ENCODE results near the gene BCORL1. TPM values are rescaled to one million over a fixed set of nuclear protein-coding genes. Genes with fewer than 3 reads are reported as not detected.

BCORL1 gene
- total RNA-seq, 1 donor from 2014 or later, result 40.9 TPM

DNA sequence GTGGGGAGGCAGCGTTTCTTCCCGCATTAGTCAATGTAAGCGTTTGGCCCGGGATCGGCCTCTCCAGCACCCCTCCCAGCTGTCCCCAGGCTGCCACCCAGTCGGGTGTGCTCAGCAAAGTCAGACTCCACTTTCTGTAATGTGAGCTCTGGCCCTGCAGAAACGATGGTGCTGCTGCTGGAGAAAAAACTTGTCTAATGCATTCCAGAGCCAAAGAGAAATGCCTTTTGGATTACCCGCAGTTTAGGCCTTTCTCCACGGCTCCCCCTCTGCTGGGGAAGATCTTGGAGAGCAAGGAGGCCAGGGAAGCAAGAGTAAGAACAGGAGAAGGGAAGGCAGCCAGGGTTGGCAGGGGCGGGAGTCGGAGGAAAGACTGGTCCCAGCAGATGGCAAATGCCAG, 72.7 kb downstream of the BCORL1 start:
- no peak for DNase-seq (ENCODE audit: low spot score, unreplicated experiment)
- Mint-ChIP-seq H3K9me3 (ENCODE audit: low read depth) (peaks cover 3% of the 10 kb centered on the region), H3K4me3 (ENCODE audit: low read depth) (no peak overlapping the region), H3K36me3 (ENCODE audit: insufficient read depth) (peaks cover 12% of the 10 kb centered on the region), H3K4me1 (ENCODE audit: low read depth) (peaks cover 14% of the 10 kb centered on the region), H3K27ac (peak overlapping the region; percentile 78), H3K27me3 (no peaks in the 10 kb centered on the region)
- TF ChIP-seq, protein P1, sequence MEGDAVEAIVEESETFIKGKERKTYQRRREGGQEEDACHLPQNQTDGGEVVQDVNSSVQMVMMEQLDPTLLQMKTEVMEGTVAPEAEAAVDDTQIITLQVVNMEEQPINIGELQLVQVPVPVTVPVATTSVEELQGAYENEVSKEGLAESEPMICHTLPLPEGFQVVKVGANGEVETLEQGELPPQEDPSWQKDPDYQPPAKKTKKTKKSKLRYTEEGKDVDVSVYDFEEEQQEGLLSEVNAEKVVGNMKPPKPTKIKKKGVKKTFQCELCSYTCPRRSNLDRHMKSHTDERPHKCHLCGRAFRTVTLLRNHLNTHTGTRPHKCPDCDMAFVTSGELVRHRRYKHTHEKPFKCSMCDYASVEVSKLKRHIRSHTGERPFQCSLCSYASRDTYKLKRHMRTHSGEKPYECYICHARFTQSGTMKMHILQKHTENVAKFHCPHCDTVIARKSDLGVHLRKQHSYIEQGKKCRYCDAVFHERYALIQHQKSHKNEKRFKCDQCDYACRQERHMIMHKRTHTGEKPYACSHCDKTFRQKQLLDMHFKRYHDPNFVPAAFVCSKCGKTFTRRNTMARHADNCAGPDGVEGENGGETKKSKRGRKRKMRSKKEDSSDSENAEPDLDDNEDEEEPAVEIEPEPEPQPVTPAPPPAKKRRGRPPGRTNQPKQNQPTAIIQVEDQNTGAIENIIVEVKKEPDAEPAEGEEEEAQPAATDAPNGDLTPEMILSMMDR (IDR thresholded peaks at IDR 0.05; ENCODE audit: unreplicated experiment), result no peak

DNA sequence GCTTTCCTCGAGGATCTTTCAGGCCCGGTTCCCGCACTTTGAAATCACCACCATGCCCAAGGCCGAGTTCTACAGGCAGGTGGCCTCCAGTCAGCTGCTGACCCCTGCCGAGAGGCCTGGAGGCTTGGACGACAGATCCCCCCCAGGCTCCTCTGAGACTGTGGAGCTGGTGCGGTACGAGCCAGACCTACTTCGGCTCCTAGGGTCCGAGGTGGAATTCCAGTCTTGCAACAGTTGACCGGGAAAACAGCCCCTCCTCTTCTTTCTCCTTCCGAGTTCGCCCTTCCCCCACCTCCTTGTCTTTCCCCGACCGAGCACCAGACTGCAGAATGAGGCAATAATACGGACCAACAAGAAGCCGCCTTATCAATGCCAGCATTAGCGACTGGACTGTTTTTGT, 73.5 kb downstream of the BCORL1 start:
- Mint-ChIP-seq H3K27me3 (no peaks in the 10 kb centered on the region), H3K27ac (peak overlapping the region; percentile 52), H3K4me1 (ENCODE audit: low read depth) (peaks cover 14% of the 10 kb centered on the region), H3K9me3 (ENCODE audit: low read depth) (peaks cover 3% of the 10 kb centered on the region), H3K36me3 (ENCODE audit: insufficient read depth) (peaks cover 11% of the 10 kb centered on the region), H3K4me3 (ENCODE audit: low read depth) (no peak overlapping the region)
- TF ChIP-seq, protein P1 (IDR thresholded peaks at IDR 0.05; ENCODE audit: unreplicated experiment), result no peak
- DNase-seq (ENCODE audit: low spot score, unreplicated experiment), result no peak

DNA sequence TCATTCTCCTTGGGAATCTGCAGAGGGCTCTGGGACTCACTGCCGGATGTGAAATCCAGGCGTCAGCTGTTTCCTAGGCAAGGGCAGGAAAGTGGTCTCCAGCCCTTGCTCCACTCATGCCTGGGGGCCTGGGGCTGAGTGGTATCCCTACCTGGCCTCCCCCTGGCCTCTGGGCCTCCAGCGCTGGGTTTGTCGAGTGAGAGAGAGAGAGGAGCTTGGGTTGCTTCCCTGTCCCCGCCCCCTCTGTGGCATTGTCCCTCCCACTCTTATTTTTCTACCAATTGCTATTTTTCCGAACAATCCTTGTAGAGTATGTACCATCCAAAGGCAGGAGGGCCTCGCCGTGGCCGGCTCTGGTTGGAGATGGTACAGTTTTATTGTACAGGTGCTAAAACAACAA, 74.8 kb downstream of the BCORL1 start:
- H3K4me3 Mint-ChIP-seq (ENCODE audit: low read depth), result no peak overlapping the region
- no peak overlapping the region for H3K27ac Mint-ChIP-seq
- no peak for DNase-seq (ENCODE audit: low spot score, unreplicated experiment)
- TF ChIP-seq, protein P1 (IDR thresholded peaks at IDR 0.05; ENCODE audit: unreplicated experiment), result no peak
- no peaks in the 10 kb centered on the region for H3K27me3 Mint-ChIP-seq
- H3K4me1 Mint-ChIP-seq (ENCODE audit: low read depth), result peaks cover 14% of the 10 kb centered on the region
- H3K36me3 Mint-ChIP-seq (ENCODE audit: insufficient read depth), result peaks cover 11% of the 10 kb centered on the region
- peaks cover 3% of the 10 kb centered on the region for H3K9me3 Mint-ChIP-seq (ENCODE audit: low read depth)

DNA sequence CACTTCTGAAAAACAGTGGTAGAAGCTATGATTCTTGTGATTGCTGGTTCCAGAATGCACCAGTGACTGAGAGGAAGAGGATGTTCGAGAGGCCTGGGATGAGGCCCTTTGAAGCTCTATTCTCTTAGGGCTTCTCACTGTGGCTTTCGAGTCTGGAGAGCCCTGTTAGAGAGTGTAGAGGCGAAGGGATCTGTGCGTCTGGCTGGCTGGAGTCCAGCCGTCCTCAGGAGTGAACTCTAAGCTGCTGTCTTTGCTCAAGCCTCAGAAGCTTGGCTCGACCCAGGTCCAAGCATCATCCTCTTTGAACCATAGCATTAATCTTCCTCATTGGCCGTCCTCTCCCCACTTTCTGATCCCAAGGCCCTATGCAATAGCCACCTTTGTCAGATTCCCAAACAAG, 76.2 kb downstream of the BCORL1 start:
- Mint-ChIP-seq H3K4me3 (ENCODE audit: low read depth) (no peak overlapping the region), H3K27ac (no peak overlapping the region), H3K27me3 (no peaks in the 10 kb centered on the region), H3K36me3 (ENCODE audit: insufficient read depth) (peaks cover 11% of the 10 kb centered on the region), H3K4me1 (ENCODE audit: low read depth) (peaks cover 14% of the 10 kb centered on the region), H3K9me3 (ENCODE audit: low read depth) (peaks cover 3% of the 10 kb centered on the region)
- no peak for DNase-seq (ENCODE audit: low spot score, unreplicated experiment)
- TF ChIP-seq, protein P1 (IDR thresholded peaks at IDR 0.05; ENCODE audit: unreplicated experiment), result no peak

DNA sequence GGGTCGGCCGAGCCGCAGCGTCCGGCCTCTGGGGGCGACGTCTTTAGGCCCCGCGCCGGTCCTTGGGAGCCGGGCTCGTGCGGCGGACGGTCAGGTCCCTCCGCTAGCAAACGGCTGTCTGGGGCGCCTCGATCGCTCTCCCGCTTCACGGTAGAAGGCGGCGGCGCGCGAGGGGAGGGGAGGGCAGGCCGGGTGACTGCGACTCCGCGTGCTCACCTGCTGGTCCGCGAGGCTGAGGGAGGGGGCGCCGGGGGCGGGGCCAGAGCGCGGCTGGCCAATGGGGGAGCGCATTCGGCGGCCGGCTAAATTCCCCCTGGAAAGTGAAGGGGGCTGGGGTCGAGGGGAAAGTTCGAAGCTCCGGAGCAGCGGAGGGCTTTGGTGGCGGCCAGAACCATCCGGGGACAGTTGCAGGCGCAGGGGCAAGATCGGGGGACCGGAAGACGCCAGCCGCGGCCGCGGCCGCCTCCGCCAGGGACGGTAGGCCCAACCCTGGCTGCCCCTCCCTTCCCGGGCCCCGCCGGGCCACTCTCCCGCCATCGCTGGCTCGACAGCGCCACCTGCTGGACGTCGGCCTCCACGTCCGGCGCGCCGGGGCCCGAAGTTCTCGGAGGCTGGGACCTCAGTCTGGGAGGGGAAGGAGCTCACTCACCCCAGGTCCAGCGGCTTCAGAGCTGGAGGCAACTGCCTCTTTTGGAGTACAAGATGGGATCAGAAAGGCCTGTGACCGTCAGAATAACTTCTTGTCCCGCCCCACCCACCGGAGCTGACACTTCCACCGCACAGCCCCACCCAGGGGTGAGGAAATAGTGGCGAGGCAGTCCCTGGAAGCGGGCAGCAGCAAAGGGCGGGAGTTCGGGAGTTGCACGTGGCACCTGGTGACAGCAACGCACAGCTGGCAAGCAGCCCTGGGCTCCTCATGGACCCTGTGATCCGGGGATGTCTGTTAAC, 78.0 kb downstream of the BCORL1 start:
- H3K4me1 Mint-ChIP-seq (ENCODE audit: low read depth), result peaks cover 7% of the 10 kb centered on the region
- H3K27ac Mint-ChIP-seq, result peak overlapping the region; percentile 80
- peak overlapping the region; percentile 68 for H3K4me3 Mint-ChIP-seq (ENCODE audit: low read depth)
- TF ChIP-seq, protein P1 (IDR thresholded peaks at IDR 0.05; ENCODE audit: unreplicated experiment), result peak; percentile 73
- DNase-seq (ENCODE audit: low spot score, unreplicated experiment), result peak; percentile 79
- H3K27me3 Mint-ChIP-seq, result no peaks in the 10 kb centered on the region
- H3K9me3 Mint-ChIP-seq (ENCODE audit: low read depth), result peaks cover 8% of the 10 kb centered on the region
- peaks cover 5% of the 10 kb centered on the region for H3K36me3 Mint-ChIP-seq (ENCODE audit: insufficient read depth)
